ENCODE measurements around the gene FTSJ1. TPM values are rescaled to one million over a fixed set of nuclear protein-coding genes. Genes with fewer than 3 reads are reported as not detected.

Gene FTSJ1
- total and polyA plus RNA-seq, 4 donors = 18.2 to 48.3 (median 44.8) TPM

GRCh38 chrX:48513670-48514069 lies 37.7 kb downstream of the FTSJ1 start:
- H3K9me3 ChIP-seq (ENCODE audit: control insufficient read depth in 4 of 4, insufficient read depth in 3 of 4, low read length in 3 of 4) = peaks cover 0 to 6% (median 0%) of the 10 kb centered on the region in 4 donors
- no peak overlapping the region for H3K4me3 ChIP-seq
- H3K27me3 ChIP-seq (ENCODE audit: control insufficient read depth in 3 of 3, insufficient read depth in 3 of 3, low read length in 2 of 3) = no peaks in the 10 kb centered on the region
- ATAC-seq (ENCODE audit: insufficient read depth, low FRiP score) = no peak
- peaks cover 0 to 4% (median 0%) of the 10 kb centered on the region in 5 donors for H3K4me1 ChIP-seq (ENCODE audit: control insufficient read depth in 5 of 5, insufficient read depth in 5 of 5, low read length in 5 of 5)
- WGBS, 2 donors = 73 to 97% methylated on average over 4 of the region's 4 CpGs
- no peak overlapping the region for H3K9ac ChIP-seq (ENCODE audit: insufficient read depth in 1 of 2, low read length in 2 of 2)
- no peak overlapping the region for H3K27ac ChIP-seq (ENCODE audit: low read depth in 1 of 2, low read length in 1 of 2)
- H3K36me3 ChIP-seq (ENCODE audit: control insufficient read depth in 4 of 4, insufficient read depth in 4 of 4, low read length in 4 of 4) = peaks cover 0 to 5% (median 0%) of the 10 kb centered on the region in 4 donors
- DNase-seq = no peak
- no peak for TF ChIP-seq CTCF (IDR thresholded peaks at IDR 0.05; ENCODE audit: control extremely low read depth, extremely low read depth)

GRCh38 chrX:48514126-48514806 lies 38.3 kb downstream of the FTSJ1 start:
- ATAC-seq (ENCODE audit: insufficient read depth, low FRiP score) (no peak), DNase-seq (no peak)
- Histone ChIP-seq H3K4me1 (ENCODE audit: control insufficient read depth in 5 of 5, insufficient read depth in 5 of 5, low read length in 5 of 5) (peaks cover 0 to 4% (median 0%) of the 10 kb centered on the region in 5 donors), H3K27ac (ENCODE audit: low read depth in 1 of 2, low read length in 1 of 2) (no peak overlapping the region), H3K36me3 (ENCODE audit: control insufficient read depth in 4 of 4, insufficient read depth in 4 of 4, low read length in 4 of 4) (peaks cover 0 to 5% (median 0%) of the 10 kb centered on the region in 4 donors), H3K4me3 (no peak overlapping the region), H3K9me3 (ENCODE audit: control insufficient read depth in 4 of 4, insufficient read depth in 3 of 4, low read length in 3 of 4) (peaks cover 0 to 2% (median 0%) of the 10 kb centered on the region in 4 donors), H3K27me3 (ENCODE audit: control insufficient read depth in 3 of 3, insufficient read depth in 3 of 3, low read length in 2 of 3) (no peaks in the 10 kb centered on the region), H3K9ac (ENCODE audit: insufficient read depth in 1 of 2, low read length in 2 of 2) (no peak overlapping the region)
- WGBS, 2 donors = 81 to 94% methylated on average over 14 to 16 of the region's 16 CpGs
- no peak for TF ChIP-seq CTCF (IDR thresholded peaks at IDR 0.05; ENCODE audit: control extremely low read depth, extremely low read depth)

GRCh38 chrX:48514868-48515460 lies 39.0 kb downstream of the FTSJ1 start:
- DNase-seq (no peak), ATAC-seq (ENCODE audit: insufficient read depth, low FRiP score) (no peak)
- Histone ChIP-seq H3K9me3 (ENCODE audit: control insufficient read depth in 4 of 4, insufficient read depth in 3 of 4, low read length in 3 of 4) (peaks cover 0 to 2% (median 0%) of the 10 kb centered on the region in 4 donors), H3K4me1 (ENCODE audit: control insufficient read depth in 5 of 5, insufficient read depth in 5 of 5, low read length in 5 of 5) (no peaks in the 10 kb centered on the region), H3K27me3 (ENCODE audit: control insufficient read depth in 3 of 3, insufficient read depth in 3 of 3, low read length in 2 of 3) (no peaks in the 10 kb centered on the region), H3K9ac (ENCODE audit: insufficient read depth in 1 of 2, low read length in 2 of 2) (no peak overlapping the region), H3K4me3 (no peak overlapping the region), H3K27ac (ENCODE audit: low read depth in 1 of 2, low read length in 1 of 2) (no peak overlapping the region), H3K36me3 (ENCODE audit: control insufficient read depth in 4 of 4, insufficient read depth in 4 of 4, low read length in 4 of 4) (peaks cover 0 to 5% (median 0%) of the 10 kb centered on the region in 4 donors)
- WGBS, 2 donors = 88 to 100% methylated on average over 7 to 9 of the region's 9 CpGs
- no peak for TF ChIP-seq CTCF (IDR thresholded peaks at IDR 0.05; ENCODE audit: control extremely low read depth, extremely low read depth)
